NCI-H2227 (cell line): Measurements from ENCODE around the gene SH3RF2.
A peak's percentile ranks its signal among the peaks of the same experiment; 100 is the strongest.

Experiments
- DNase-seq: peaks from one replicate; lab custom pipeline; 2025; ENCODE audit not compliant: unreplicated experiment; lab: John Stamatoyannopoulos, UW

Gene SH3RF2

GRCh38 chr5:146040527-146040926, 104.1 kb downstream of the SH3RF2 start:
- DNase-seq: no peak

- DNase-seq: peak; percentile 0
Observed at GRCh38 chr5:146041180-146041789, 104.9 kb downstream of the SH3RF2 start.

- DNase-seq: no peak
Observed at GRCh38 chr5:146042628-146043279, 106.4 kb downstream of the SH3RF2 start.

GRCh38 chr5:146043722-146044121, 107.3 kb downstream of the SH3RF2 start:
- no peak for DNase-seq

- DNase-seq: no peak
Observed at GRCh38 chr5:146047396-146047795, 111.0 kb downstream of the SH3RF2 start.

- DNase-seq: peak; percentile 62
Observed at GRCh38 chr5:146048994-146049703, 112.8 kb downstream of the SH3RF2 start.

- no peak for DNase-seq
Observed at GRCh38 chr5:146049704-146050026, 113.3 kb downstream of the SH3RF2 start.

GRCh38 chr5:146050086-146050485, 113.7 kb downstream of the SH3RF2 start:
- no peak for DNase-seq

- DNase-seq: no peak
Observed at GRCh38 chr5:146051678-146052077, 115.3 kb downstream of the SH3RF2 start.

GRCh38 chr5:146052780-146053179, 116.4 kb downstream of the SH3RF2 start:
- no peak for DNase-seq

GRCh38 chr5:146055432-146055831, 119.1 kb downstream of the SH3RF2 start:
- no peak for DNase-seq

- peak; percentile 5 for DNase-seq
Observed at GRCh38 chr5:146059460-146060220, 123.3 kb downstream of the SH3RF2 start.

- DNase-seq: no peak
Observed at GRCh38 chr5:146060221-146060585, 123.8 kb downstream of the SH3RF2 start.

GRCh38 chr5:146066968-146067367, 130.6 kb downstream of the SH3RF2 start:
- no peak for DNase-seq

- no peak for DNase-seq
Observed at GRCh38 chr5:146068206-146068605, 131.8 kb downstream of the SH3RF2 start.

- DNase-seq: no peak
Observed at GRCh38 chr5:146068977-146069779, 132.8 kb downstream of the SH3RF2 start.

GRCh38 chr5:146069780-146070099, 133.4 kb downstream of the SH3RF2 start:
- DNase-seq: no peak

GRCh38 chr5:146070746-146071145, 134.4 kb downstream of the SH3RF2 start:
- DNase-seq: no peak

GRCh38 chr5:146071171-146071570, 134.8 kb downstream of the SH3RF2 start:
- DNase-seq: no peak

- DNase-seq: no peak
Observed at GRCh38 chr5:146072595-146072994, 136.2 kb downstream of the SH3RF2 start.

- no peak for DNase-seq
Observed at GRCh38 chr5:146073239-146073900, 137.0 kb downstream of the SH3RF2 start.
